Activated CD4-positive, alpha-beta T cell treated with anti-CD3 and anti-CD28 coated beads for 36 hours (primary cell): ENCODE results near the gene THOC5. TPM values are rescaled to one million over a fixed set of nuclear protein-coding genes. Genes with fewer than 3 reads are reported as not detected.
"Not testable (repeated sequence)": the region's sequence is repeated elsewhere in the genome, so short reads cannot be mapped to it uniquely, and the experiment has no call there.

Experiments used
- ATAC-seq: fragments of 200-7000 bp; cut with Tn5 transposase; one replicate; pipeline ENCODE4 v1.10.0; 2021; ENCODE audit warnings: mild to moderate bottlenecking, moderate library complexity
- CTCF ChIA-PET: fragments of 350-600 bp; sonication (Branson Sonifier 250); formaldehyde crosslinking; loops from one replicate; lab custom pipeline; 2021; ENCODE audit warnings: antibody characterized with exemption; lab: Charles Lee
- POLR2A ChIA-PET: fragments of 350-600 bp; sonication (Branson Sonifier 250); formaldehyde crosslinking; loops from one replicate; lab custom pipeline; 2021; ENCODE audit warnings: antibody characterized with exemption, inconsistent platforms; lab: Charles Lee
- DNase-seq: peaks from one replicate; pipeline ENCODE4 v3.0.0-alpha.2; 2020
- H3K27ac Mint-ChIP-seq: one replicate; pipeline ENCODE4 v1.8.0; 2021; ENCODE audit warnings: mixed read lengths
- H3K27me3 Mint-ChIP-seq: one replicate; pipeline ENCODE4 v1.8.0; 2021; ENCODE audit warnings: mixed read lengths
- H3K36me3 Mint-ChIP-seq: one replicate; pipeline ENCODE4 v1.8.0; 2021; ENCODE audit warnings: low read depth, mixed read lengths
- H3K4me1 Mint-ChIP-seq: one replicate; pipeline ENCODE4 v1.8.0; 2021; ENCODE audit warnings: mixed read lengths
- H3K4me3 Mint-ChIP-seq: one replicate; pipeline ENCODE4 v1.8.0; 2021; ENCODE audit warnings: mild to moderate bottlenecking, moderate library complexity, mixed read lengths
- H3K9me3 Mint-ChIP-seq: one replicate; pipeline ENCODE4 v1.8.0; 2021; ENCODE audit warnings: low read depth, mixed read lengths
- intact Hi-C, 2 experiments: fragments of 100-400 bp; cut with DNase I in 1 of 2; cut with micrococcal nuclease in 1 of 2; formaldehyde crosslinking; loops; one replicate each; pipeline versions ENCODE4 v1.14.2 to v1.15.1; 2022 to 2024; cut with DNase I, micrococcal nuclease
- total RNA-seq, 2 experiments: library from RNA; stranded (reverse); gene quantifications; one replicate each; pipeline ENCODE4 v1.2.3, GENCODE V29; 2021

THOC5 gene
- total RNA-seq, 2 experiments from 2014 or later = 52.4 to 65.7 TPM

DNA sequence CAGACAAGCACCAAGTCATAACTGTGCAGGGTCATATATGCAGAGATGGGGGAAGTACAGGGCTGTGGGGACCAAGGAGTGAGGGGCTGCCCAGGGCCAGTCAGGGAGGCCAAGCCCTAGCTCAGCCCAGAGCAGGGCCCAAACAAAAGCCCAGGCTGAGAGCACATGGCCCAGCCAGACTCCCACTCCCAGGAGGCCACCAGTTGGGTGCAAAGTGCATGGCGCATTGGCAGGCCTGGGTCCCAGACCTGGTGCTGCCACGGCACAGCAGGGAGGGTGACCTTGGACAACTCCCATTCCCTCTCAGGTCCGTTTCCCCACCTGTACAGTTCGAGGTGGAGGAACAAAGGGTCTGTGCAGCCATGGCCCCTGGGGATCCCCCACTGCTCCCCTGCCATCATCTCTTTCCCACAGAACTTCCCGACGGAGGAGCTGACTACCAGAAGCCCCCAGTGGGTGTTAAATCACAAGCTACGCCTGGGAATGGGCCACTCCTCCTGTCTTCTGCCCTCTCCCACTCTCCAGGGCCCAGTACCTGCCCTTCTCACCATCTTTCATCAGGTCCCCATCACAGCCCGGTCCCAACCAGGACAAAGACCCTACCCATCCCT, 26.7 kb upstream of the THOC5 start:
- intact Hi-C loops = no loop called here
- POLR2A ChIA-PET = no interaction called here
- DNase-seq (peak; percentile 29), ATAC-seq (peak; percentile 24)
- H3K27ac Mint-ChIP-seq = peak overlapping the region; percentile 89
- H3K36me3 Mint-ChIP-seq = peaks cover 4% of the 10 kb centered on the region
- no peaks in the 10 kb centered on the region for H3K27me3 Mint-ChIP-seq
- no peaks in the 10 kb centered on the region for H3K9me3 Mint-ChIP-seq
- CTCF ChIA-PET = interaction anchor here (0.5 to 0.7 kb wide), 3 partner anchors 10 to 759 kb away, joined by 3 to 4 read pairs (median 3); no protein-coding TSS in a partner anchor
- peaks cover 8% of the 10 kb centered on the region for H3K4me1 Mint-ChIP-seq
- H3K4me3 Mint-ChIP-seq = peak overlapping the region; percentile 89

DNA sequence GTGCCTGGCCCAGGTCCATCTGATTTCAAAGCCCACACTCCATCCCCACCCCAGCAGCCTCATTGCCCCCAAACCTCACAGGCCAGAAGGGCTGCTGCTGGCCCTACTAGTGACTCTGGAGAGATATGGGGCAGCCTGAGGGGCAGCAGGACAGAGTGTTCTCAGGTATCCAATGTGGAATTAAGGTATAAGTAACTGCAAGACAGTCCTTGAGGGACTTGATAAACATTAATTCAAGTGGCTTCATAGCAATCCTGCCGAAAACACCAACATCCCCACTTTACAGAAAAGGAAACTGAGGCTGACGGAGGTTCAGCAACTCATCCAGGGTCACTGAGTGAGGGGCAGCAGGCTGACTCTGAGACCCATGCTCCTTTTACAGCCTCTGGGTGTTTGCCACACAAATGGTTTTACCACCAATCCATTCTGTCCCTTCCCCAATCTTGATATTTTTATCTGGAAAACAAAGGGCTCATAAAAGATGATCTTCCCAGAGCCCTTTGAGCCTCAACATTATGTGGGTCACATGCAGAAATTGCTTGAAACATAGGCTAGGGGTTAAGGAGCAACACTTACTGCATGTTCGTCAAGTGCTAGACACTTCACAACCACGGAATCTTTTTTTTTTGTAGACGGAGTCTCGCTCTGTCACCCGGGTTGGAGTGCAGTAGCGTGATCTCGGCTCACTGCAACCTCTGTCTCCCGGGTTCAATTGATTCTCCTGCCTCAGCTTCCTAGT, 25.1 kb upstream of the THOC5 start:
- H3K9me3 Mint-ChIP-seq = no peaks in the 10 kb centered on the region
- no peaks in the 10 kb centered on the region for H3K27me3 Mint-ChIP-seq
- CTCF ChIA-PET = no interaction called here

DNA sequence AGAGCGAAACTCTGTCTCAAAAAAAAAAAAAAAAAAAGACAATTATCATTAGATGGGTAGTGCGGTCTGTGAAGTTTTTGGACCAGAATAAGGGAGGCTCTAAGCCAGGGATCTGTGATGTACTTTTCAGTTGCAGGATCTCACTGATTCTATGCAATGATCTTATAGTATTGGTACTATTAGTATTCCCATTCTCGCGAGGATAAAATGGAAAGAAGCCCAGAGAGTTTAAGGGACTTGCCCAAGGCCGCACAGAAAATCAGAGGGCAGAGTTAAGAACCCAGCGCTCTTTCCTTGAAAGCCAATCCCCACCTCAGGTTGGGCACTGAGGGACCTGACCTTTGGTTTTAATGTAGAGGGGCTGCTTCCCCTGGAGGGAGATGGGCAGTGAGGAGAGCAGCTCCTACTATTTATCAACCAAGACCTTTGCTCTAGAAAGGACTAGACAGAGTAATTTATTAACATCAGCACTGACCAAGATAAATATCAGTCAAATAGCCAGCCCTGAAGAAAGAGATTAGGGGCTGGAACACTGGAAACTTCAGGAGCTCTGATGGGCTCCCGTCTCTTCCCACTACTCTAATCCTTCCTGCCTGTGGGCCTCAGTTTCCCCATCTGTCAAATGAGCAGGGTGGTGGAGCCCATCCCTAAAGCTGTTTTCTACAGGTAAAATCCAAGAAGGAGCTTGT, 21.3 kb upstream of the THOC5 start:
- intact Hi-C loops = no loop called here
- DNase-seq = no peak
- POLR2A ChIA-PET = no interaction called here
- CTCF ChIA-PET = interaction anchor here (0.5 to 1.1 kb wide), 3 partner anchors 13 to 64 kb away, joined by 3 to 5 read pairs (median 3); no protein-coding TSS in a partner anchor
- no peak overlapping the region for H3K27ac Mint-ChIP-seq
- ATAC-seq = no peak
- peaks cover 1% of the 10 kb centered on the region for H3K4me1 Mint-ChIP-seq
- no peak overlapping the region for H3K4me3 Mint-ChIP-seq
- no peaks in the 10 kb centered on the region for H3K9me3 Mint-ChIP-seq
- peaks cover 2% of the 10 kb centered on the region for H3K36me3 Mint-ChIP-seq
- no peaks in the 10 kb centered on the region for H3K27me3 Mint-ChIP-seq

More for the DNA sequence above, 25.1 kb upstream of the THOC5 start:
- Mint-ChIP-seq H3K4me3 (no peak overlapping the region), H3K27ac (no peak overlapping the region), H3K36me3 (peaks cover 4% of the 10 kb centered on the region), H3K4me1 (peaks cover 8% of the 10 kb centered on the region)
- intact Hi-C loops = no loop called here
- no peak for ATAC-seq
- DNase-seq = no peak
- POLR2A ChIA-PET = no interaction called here

GRCh38 chr22:29570912-29571549, 17.5 kb upstream of the THOC5 start:
- Mint-ChIP-seq H3K36me3 (peaks cover 5% of the 10 kb centered on the region), H3K4me1 (no peaks in the 10 kb centered on the region), H3K27ac (no peak overlapping the region), H3K9me3 (no peaks in the 10 kb centered on the region), H3K4me3 (no peak overlapping the region), H3K27me3 (no peaks in the 10 kb centered on the region)
- ChIA-PET POLR2A (no interaction called here), CTCF (no interaction called here)
- intact Hi-C loops = no loop called here
- ATAC-seq (no peak), DNase-seq (no peak)

- H3K27me3 Mint-ChIP-seq = no peaks in the 10 kb centered on the region
- ChIA-PET CTCF (no interaction called here), POLR2A (no interaction called here)
- ATAC-seq = no peak
- H3K9me3 Mint-ChIP-seq = no peaks in the 10 kb centered on the region
- no peak overlapping the region for H3K4me3 Mint-ChIP-seq
- intact Hi-C loops = no loop called here
- peaks cover 5% of the 10 kb centered on the region for H3K36me3 Mint-ChIP-seq
- H3K4me1 Mint-ChIP-seq = no peaks in the 10 kb centered on the region
- H3K27ac Mint-ChIP-seq = no peak overlapping the region
- no peak for DNase-seq
These were observed 16.9 kb upstream of the THOC5 start for GRCh38 chr22:29570456-29570855.

DNA sequence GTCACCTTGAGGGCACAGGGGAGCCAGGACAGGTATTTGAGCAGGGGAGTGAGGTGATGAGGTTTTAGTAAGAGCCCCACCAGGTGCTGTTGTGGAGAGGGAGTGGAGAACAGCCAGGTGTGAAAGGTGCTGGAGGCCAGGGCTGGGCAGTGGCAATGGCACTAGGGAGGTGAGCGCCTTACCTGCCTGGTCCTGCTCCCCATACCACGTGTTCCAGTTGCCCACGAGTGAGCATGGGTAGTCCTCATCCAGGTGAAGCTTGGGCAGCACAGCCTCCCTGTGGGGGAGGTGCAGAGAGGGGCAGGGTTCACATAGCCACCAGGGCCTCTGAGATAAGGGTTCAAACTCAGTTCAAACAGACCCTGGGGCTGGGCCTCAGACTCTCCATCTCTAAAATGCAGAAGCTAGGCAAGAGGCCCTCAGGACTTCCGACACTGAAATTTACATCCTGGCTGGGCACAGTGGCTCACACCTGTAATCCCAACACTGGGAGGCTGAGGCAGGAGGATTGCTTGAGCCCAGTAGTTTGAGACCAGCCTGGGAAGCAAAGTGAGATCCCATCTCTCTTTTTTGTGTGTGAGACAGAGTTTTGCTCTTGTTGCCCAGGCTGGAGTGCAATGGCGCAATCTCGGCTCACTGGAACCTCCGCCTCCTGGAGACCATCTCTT, 15.6 kb upstream of the THOC5 start:
- peaks cover 5% of the 10 kb centered on the region for H3K36me3 Mint-ChIP-seq
- H3K9me3 Mint-ChIP-seq = no peaks in the 10 kb centered on the region
- CTCF ChIA-PET = no interaction called here
- H3K27ac Mint-ChIP-seq = no peak overlapping the region
- no peak for DNase-seq
- intact Hi-C loops = no loop called here
- no peak overlapping the region for H3K4me3 Mint-ChIP-seq
- H3K27me3 Mint-ChIP-seq = no peaks in the 10 kb centered on the region
- no peak for ATAC-seq
- POLR2A ChIA-PET = no interaction called here
- H3K4me1 Mint-ChIP-seq = no peaks in the 10 kb centered on the region

DNA sequence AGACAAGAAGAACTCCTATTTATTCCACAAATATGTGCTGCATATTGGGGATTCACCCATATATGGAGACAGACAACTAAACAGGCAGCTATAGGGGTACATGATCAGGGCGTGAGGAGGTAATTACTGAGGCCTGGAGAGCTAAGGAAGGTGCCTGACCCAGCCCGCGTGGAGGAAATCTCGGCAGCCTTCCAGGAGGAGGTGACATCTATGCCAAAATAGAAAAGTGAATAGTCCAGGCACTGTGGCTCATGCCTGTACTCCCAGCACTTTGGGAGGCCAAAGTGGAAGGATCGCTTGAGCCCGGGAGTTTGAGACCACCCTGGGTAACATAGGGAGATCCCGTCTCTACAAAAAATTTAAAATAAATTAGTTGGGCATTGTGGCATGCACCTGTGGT, 13.8 kb upstream of the THOC5 start:
- ChIA-PET CTCF (interaction anchor here (1.9 kb wide), 1 partner anchor 23 kb away, joined by 5 read pairs; no protein-coding TSS in a partner anchor), POLR2A (interaction anchor here (1.1 kb wide), 1 partner anchor 8 kb away, joined by 5 read pairs; no protein-coding TSS in a partner anchor)
- Mint-ChIP-seq H3K9me3 (no peaks in the 10 kb centered on the region), H3K4me1 (no peaks in the 10 kb centered on the region), H3K36me3 (peaks cover 8% of the 10 kb centered on the region), H3K27me3 (no peaks in the 10 kb centered on the region), H3K27ac (no peak overlapping the region), H3K4me3 (no peak overlapping the region)
- intact Hi-C loops = no loop called here
- ATAC-seq (no peak), DNase-seq (no peak)

DNA sequence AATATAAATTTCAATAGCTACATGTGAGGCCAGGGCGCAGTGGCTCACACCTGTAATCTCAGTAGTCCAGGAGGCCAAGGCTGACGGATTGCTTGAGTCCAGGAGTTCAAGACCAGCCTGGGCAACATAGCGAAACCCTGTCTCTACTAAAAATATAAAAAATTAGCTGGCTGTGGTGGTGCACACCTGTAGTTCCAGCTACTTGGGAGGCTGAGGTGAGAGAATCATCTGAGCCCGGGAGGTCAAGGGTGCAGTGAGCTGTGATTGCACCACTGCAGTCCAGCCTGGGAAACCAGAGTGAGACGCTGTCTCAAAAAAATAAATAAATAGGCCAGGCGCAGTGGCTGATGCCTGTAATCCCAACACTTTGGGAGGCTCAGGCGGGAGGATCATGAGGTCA, 13.0 kb upstream of the THOC5 start:
- H3K27ac Mint-ChIP-seq, H3K4me1 Mint-ChIP-seq, H3K27me3 Mint-ChIP-seq, intact Hi-C loops, DNase-seq, POLR2A ChIA-PET, H3K4me3 Mint-ChIP-seq, ATAC-seq, H3K9me3 Mint-ChIP-seq: not testable (repeated sequence)
- peaks cover 10% of the 10 kb centered on the region for H3K36me3 Mint-ChIP-seq
- CTCF ChIA-PET = interaction anchor here (1.9 kb wide), 1 partner anchor 23 kb away, joined by 5 read pairs; no protein-coding TSS in a partner anchor

- no peaks in the 10 kb centered on the region for H3K27me3 Mint-ChIP-seq
- H3K36me3 Mint-ChIP-seq = peaks cover 18% of the 10 kb centered on the region
- DNase-seq = no peak
- no peak overlapping the region for H3K27ac Mint-ChIP-seq
- no peak overlapping the region for H3K4me3 Mint-ChIP-seq
- POLR2A ChIA-PET = interaction anchor here (1.2 kb wide), 1 partner anchor 18 kb away, joined by 3 read pairs; no protein-coding TSS in a partner anchor
- H3K4me1 Mint-ChIP-seq = no peaks in the 10 kb centered on the region
- intact Hi-C loops = no loop called here
- no peaks in the 10 kb centered on the region for H3K9me3 Mint-ChIP-seq
- CTCF ChIA-PET = no interaction called here
- ATAC-seq = no peak
These were observed 10.3 kb upstream of the THOC5 start for GRCh38 chr22:29563652-29564460.

GRCh38 chr22:29559853-29560252, 6.3 kb upstream of the THOC5 start:
- Mint-ChIP-seq H3K36me3 (peaks cover 22% of the 10 kb centered on the region), H3K27ac (no peak overlapping the region), H3K4me3 (no peak overlapping the region), H3K9me3 (no peaks in the 10 kb centered on the region), H3K27me3 (no peaks in the 10 kb centered on the region), H3K4me1 (no peaks in the 10 kb centered on the region)
- POLR2A ChIA-PET = no interaction called here
- CTCF ChIA-PET = no interaction called here
- intact Hi-C loops = no loop called here
- no peak for DNase-seq
- ATAC-seq = no peak
